ENCODE measurements around the gene SEC14L5. TPM values are rescaled to one million over a fixed set of nuclear protein-coding genes. Genes with fewer than 3 reads are reported as not detected.

Gene SEC14L5
- total RNA-seq, 1 experiment from 2014 or later, result 2.3 TPM

- no peak for TF ChIP-seq CREM (CRISPR knock-in tag; IDR thresholded peaks at IDR 0.05)
- no peak for TF ChIP-seq RELA (CRISPR knock-in tag; IDR thresholded peaks at IDR 0.05; ENCODE audit: borderline replicate concordance)
- no peak for TF ChIP-seq FOXJ3 (CRISPR knock-in tag; IDR thresholded peaks at IDR 0.05; ENCODE audit: borderline replicate concordance)
- no peak for TF ChIP-seq JAZF1 (CRISPR knock-in tag; IDR thresholded peaks at IDR 0.05)
- TF ChIP-seq KAT7 (CRISPR knock-in tag; IDR thresholded peaks at IDR 0.05; ENCODE audit: borderline replicate concordance), result no peak
- no peak for TF ChIP-seq CBFB (CRISPR knock-in tag; IDR thresholded peaks at IDR 0.05; ENCODE audit: low read depth)
- TF ChIP-seq EMX1 (CRISPR knock-in tag; IDR thresholded peaks at IDR 0.05), result no peak
Measured at GRCh38 chr16:4909825-4910224, 48.3 kb upstream of the SEC14L5 start (continued).

GRCh38 chr16:4910828-4911227 is 47.3 kb upstream of the SEC14L5 start:
- no peak overlapping the region for H3K4me3 Mint-ChIP-seq
- no peak overlapping the region for H3K27ac Mint-ChIP-seq
- H3K9me3 Mint-ChIP-seq, result no peaks in the 10 kb centered on the region
- POLR2A ChIA-PET, result interaction anchor here (1.1 kb wide), 1 partner anchor 9 kb away, joined by 3 read pairs; no protein-coding TSS in a partner anchor
- DNase-seq (ENCODE audit: low spot score) (no peak), ATAC-seq (no peak)
- TF ChIP-seq ZNF121 (CRISPR knock-in tag; IDR thresholded peaks at IDR 0.05) (no peak), TCF7 (CRISPR knock-in tag; IDR thresholded peaks at IDR 0.05; ENCODE audit: low read depth) (no peak), IRF1 (CRISPR knock-in tag; IDR thresholded peaks at IDR 0.05) (no peak), ATF6 (CRISPR knock-in tag; IDR thresholded peaks at IDR 0.05) (no peak), ZNF396 (CRISPR knock-in tag; IDR thresholded peaks at IDR 0.05; ENCODE audit: borderline replicate concordance) (no peak), ATF3 (CRISPR knock-in tag; conservative IDR thresholded peaks at IDR 0.05) (no peak), ERG (CRISPR knock-in tag; IDR thresholded peaks at IDR 0.05) (no peak), ZNF281 (CRISPR knock-in tag; IDR thresholded peaks at IDR 0.05) (no peak)
- CTCF ChIA-PET, result no interaction called here
- no peaks in the 10 kb centered on the region for H3K27me3 Mint-ChIP-seq (ENCODE audit: low read depth)
- 0 out of 2 replicates have a peak, but pooled peaks cover 3% of the 10 kb centered on the region for H3K4me1 Mint-ChIP-seq
- H3K36me3 Mint-ChIP-seq, result no peaks in the 10 kb centered on the region

- DNase-seq (ENCODE audit: low spot score) (no peak), ATAC-seq (no peak)
- ChIA-PET POLR2A (interaction anchor here (1.1 kb wide), 1 partner anchor 8 kb away, joined by 3 read pairs; no protein-coding TSS in a partner anchor), CTCF (interaction anchor here (0.9 kb wide), 1 partner anchor 46 kb away, joined by 3 read pairs; the partner anchor contains the start of gene SEC14L5)
- Mint-ChIP-seq H3K27me3 (ENCODE audit: low read depth) (no peaks in the 10 kb centered on the region), H3K4me1 (0 out of 2 replicates have a peak, but pooled peaks cover 3% of the 10 kb centered on the region), H3K9me3 (no peaks in the 10 kb centered on the region), H3K27ac (no peak overlapping the region), H3K36me3 (no peaks in the 10 kb centered on the region), H3K4me3 (no peak overlapping the region)
- no peak for TF ChIP-seq ATF3 (CRISPR knock-in tag; conservative IDR thresholded peaks at IDR 0.05)
- TF ChIP-seq FOXJ3 (CRISPR knock-in tag; IDR thresholded peaks at IDR 0.05; ENCODE audit: borderline replicate concordance), result no peak
- TF ChIP-seq AFF4 (CRISPR knock-in tag; IDR thresholded peaks at IDR 0.05; ENCODE audit: borderline replicate concordance), result no peak
- TF ChIP-seq AR (CRISPR knock-in tag; IDR thresholded peaks at IDR 0.05), result no peak
Measured at GRCh38 chr16:4911970-4912386, 46.2 kb upstream of the SEC14L5 start.
